ENCODE data around the gene HNF1B.

HNF1B gene

GRCh38 chr17:37664214-37664613, 80.6 kb downstream of the HNF1B start:
- no peak for DNase-seq

- DNase-seq, result no peak
Measured at GRCh38 chr17:37662353-37662752, 82.5 kb downstream of the HNF1B start.

- no peak for DNase-seq
Measured at GRCh38 chr17:37661400-37662014, 83.4 kb downstream of the HNF1B start.

- DNase-seq, result no peak
Measured at GRCh38 chr17:37659925-37660324, 84.9 kb downstream of the HNF1B start.

- DNase-seq, result no peak
Measured at GRCh38 chr17:37657202-37657601, 87.7 kb downstream of the HNF1B start.

- no peak for DNase-seq
Measured at GRCh38 chr17:37651849-37652248, 93.0 kb downstream of the HNF1B start.

GRCh38 chr17:37650419-37651003, 94.3 kb downstream of the HNF1B start:
- DNase-seq, result peak; percentile 33

GRCh38 chr17:37648555-37648954, 96.3 kb downstream of the HNF1B start:
- DNase-seq, result no peak

- DNase-seq, result no peak
Measured at GRCh38 chr17:37647856-37648255, 97.0 kb downstream of the HNF1B start.

- no peak for DNase-seq
Measured at GRCh38 chr17:37643869-37644268, 101.0 kb downstream of the HNF1B start.

- DNase-seq, result peak; percentile 81
Measured at GRCh38 chr17:37643118-37643766, 101.6 kb downstream of the HNF1B start, which contains the start of gene DDX52. Gene DDX52, minus strand, starts transcription at chr17:37643446. Its CDS starts 26 bp downstream, at chr17:37643420.

- DNase-seq, result no peak
Measured at GRCh38 chr17:37642681-37643080, 102.2 kb downstream of the HNF1B start.

GRCh38 chr17:37640015-37640414, 104.8 kb downstream of the HNF1B start:
- DNase-seq, result no peak

GRCh38 chr17:37637956-37638355, 106.9 kb downstream of the HNF1B start:
- DNase-seq, result no peak
